BE2C (cell line): Measurements from ENCODE around the gene TP53AIP1.

ENCODE experiments used
- DNase-seq: peaks from one replicate; pipeline ENCODE4 v3.0.0-alpha.2; 2020
- H3K27me3 ChIP-seq: fragments of 250-450 bp; sonication (Bioruptor Pico); 2 replicates; pipeline ENCODE4 v1.5.1; 2020; ENCODE audit warnings: mild to moderate bottlenecking
- H3K36me3 ChIP-seq: fragments of 250-450 bp; sonication (Bioruptor Pico); 2 replicates; pipeline ENCODE4 v1.5.1; 2020; ENCODE audit warnings: mild to moderate bottlenecking
- H3K4me1 ChIP-seq: fragments of 250-450 bp; sonication (Bioruptor Pico); 2 replicates; pipeline ENCODE4 v1.5.1; 2020
- H3K4me3 ChIP-seq: 2 replicates; pipeline ENCODE4 v1.5.1; 2011; ENCODE audit warnings: low read depth, low read length
- H3K9me3 ChIP-seq: fragments of 250-450 bp; sonication (Bioruptor Pico); 2 replicates; pipeline ENCODE4 v1.5.1; 2020
- CTCF ChIP-seq: IDR thresholded peaks from 2 replicates; pipeline ENCODE4 v1.5.1; 2012; ENCODE audit warnings: mild to moderate bottlenecking, low read depth, low read length

TP53AIP1 gene

GRCh38 chr11:128961645-128962044, 19.0 kb upstream of the TP53AIP1 start:
- Histone ChIP-seq H3K9me3 (no peaks in the 10 kb centered on the region), H3K4me3 (no peak overlapping the region), H3K4me1 (no peaks in the 10 kb centered on the region), H3K27me3 (peaks cover 9% of the 10 kb centered on the region), H3K36me3 (no peaks in the 10 kb centered on the region)
- DNase-seq = no peak
- no peak for TF ChIP-seq CTCF

GRCh38 chr11:128957202-128957482, 14.5 kb upstream of the TP53AIP1 start:
- Histone ChIP-seq H3K9me3 (no peaks in the 10 kb centered on the region), H3K27me3 (peaks cover 18% of the 10 kb centered on the region), H3K36me3 (no peaks in the 10 kb centered on the region), H3K4me3 (no peak overlapping the region), H3K4me1 (no peaks in the 10 kb centered on the region)
- no peak for DNase-seq
- TF ChIP-seq CTCF = no peak

- H3K9me3 ChIP-seq = no peaks in the 10 kb centered on the region
- peaks cover 16% of the 10 kb centered on the region for H3K27me3 ChIP-seq
- peak; percentile 82 for TF ChIP-seq CTCF
- no peaks in the 10 kb centered on the region for H3K36me3 ChIP-seq
- H3K4me1 ChIP-seq = no peaks in the 10 kb centered on the region
- no peak overlapping the region for H3K4me3 ChIP-seq
- DNase-seq = peak; percentile 37
Observed at GRCh38 chr11:128956401-128957201, 13.9 kb upstream of the TP53AIP1 start.

- no peaks in the 10 kb centered on the region for H3K4me1 ChIP-seq
- no peaks in the 10 kb centered on the region for H3K9me3 ChIP-seq
- TF ChIP-seq CTCF = no peak
- no peaks in the 10 kb centered on the region for H3K36me3 ChIP-seq
- H3K4me3 ChIP-seq = no peak overlapping the region
- peaks cover 14% of the 10 kb centered on the region; the same call in 1 of the 2 replicates for H3K27me3 ChIP-seq
- DNase-seq = no peak
Observed at GRCh38 chr11:128955636-128956035, 13.0 kb upstream of the TP53AIP1 start.

- no peaks in the 10 kb centered on the region for H3K36me3 ChIP-seq
- no peak for DNase-seq
- H3K9me3 ChIP-seq = no peaks in the 10 kb centered on the region
- peaks cover 14% of the 10 kb centered on the region; the same call in 1 of the 2 replicates for H3K27me3 ChIP-seq
- no peak for TF ChIP-seq CTCF
- no peaks in the 10 kb centered on the region for H3K4me1 ChIP-seq
- no peak overlapping the region for H3K4me3 ChIP-seq
Observed at GRCh38 chr11:128953151-128953550, 10.5 kb upstream of the TP53AIP1 start.

GRCh38 chr11:128949791-128950454, 7.3 kb upstream of the TP53AIP1 start:
- H3K36me3 ChIP-seq = no peaks in the 10 kb centered on the region
- H3K4me1 ChIP-seq = no peaks in the 10 kb centered on the region
- DNase-seq = no peak
- peaks cover 12% of the 10 kb centered on the region; the same call in 1 of the 2 replicates for H3K27me3 ChIP-seq
- no peak overlapping the region for H3K4me3 ChIP-seq
- H3K9me3 ChIP-seq = no peaks in the 10 kb centered on the region
- TF ChIP-seq CTCF = no peak
